Subcutaneous abdominal adipose tissue (tissue), 5 donors: ENCODE results near the gene GTPBP6.
"Not testable (repeated sequence)": the region's sequence is repeated elsewhere in the genome, so short reads cannot be mapped to it uniquely, and the experiment has no call there.

ENCODE experiments used
- H3K27ac ChIP-seq: one replicate; pipeline ENCODE4 v1.7.0; 2013; ENCODE audit warnings: low read depth, mild to moderate bottlenecking, inconsistent platforms, low read length, moderate library complexity
- H3K27me3 ChIP-seq, 5 donors: one replicate each; pipeline ENCODE4 v1.7.0; 2013; ENCODE audit warnings: low read length in 5 of 5, inconsistent platforms in 1 of 5; ENCODE audit not compliant: control insufficient read depth in 5 of 5, insufficient read depth in 4 of 5
- H3K36me3 ChIP-seq, 5 donors: one replicate each; pipeline ENCODE4 v1.7.0; 2013; ENCODE audit warnings: low read length in 5 of 5; ENCODE audit not compliant: control insufficient read depth in 5 of 5, insufficient read depth in 5 of 5
- H3K4me1 ChIP-seq, 5 donors: one replicate each; pipeline ENCODE4 v1.7.0; 2013; ENCODE audit warnings: low read length in 5 of 5, mild to moderate bottlenecking in 3 of 5, moderate library complexity in 1 of 5; ENCODE audit not compliant: control insufficient read depth in 5 of 5, insufficient read depth in 5 of 5
- H3K4me3 ChIP-seq, 5 donors: one replicate each; pipeline ENCODE4 v1.7.0; 2013; ENCODE audit warnings: low read length in 5 of 5, low read depth in 1 of 5
- H3K9ac ChIP-seq, 5 donors: one replicate each; pipeline ENCODE4 v1.7.0; 2013; ENCODE audit warnings: low read length in 5 of 5, mild to moderate bottlenecking in 4 of 5, moderate library complexity in 3 of 5
- H3K9me3 ChIP-seq, 5 donors: one replicate each; pipeline ENCODE4 v1.7.0; 2013; ENCODE audit warnings: low read length in 5 of 5; ENCODE audit not compliant: control insufficient read depth in 5 of 5
- donor health status: healthy.
- donor health status: healthy.
- donor health status: healthy.
- donor health status: healthy.
- donor health status: healthy.

GTPBP6 gene

DNA sequence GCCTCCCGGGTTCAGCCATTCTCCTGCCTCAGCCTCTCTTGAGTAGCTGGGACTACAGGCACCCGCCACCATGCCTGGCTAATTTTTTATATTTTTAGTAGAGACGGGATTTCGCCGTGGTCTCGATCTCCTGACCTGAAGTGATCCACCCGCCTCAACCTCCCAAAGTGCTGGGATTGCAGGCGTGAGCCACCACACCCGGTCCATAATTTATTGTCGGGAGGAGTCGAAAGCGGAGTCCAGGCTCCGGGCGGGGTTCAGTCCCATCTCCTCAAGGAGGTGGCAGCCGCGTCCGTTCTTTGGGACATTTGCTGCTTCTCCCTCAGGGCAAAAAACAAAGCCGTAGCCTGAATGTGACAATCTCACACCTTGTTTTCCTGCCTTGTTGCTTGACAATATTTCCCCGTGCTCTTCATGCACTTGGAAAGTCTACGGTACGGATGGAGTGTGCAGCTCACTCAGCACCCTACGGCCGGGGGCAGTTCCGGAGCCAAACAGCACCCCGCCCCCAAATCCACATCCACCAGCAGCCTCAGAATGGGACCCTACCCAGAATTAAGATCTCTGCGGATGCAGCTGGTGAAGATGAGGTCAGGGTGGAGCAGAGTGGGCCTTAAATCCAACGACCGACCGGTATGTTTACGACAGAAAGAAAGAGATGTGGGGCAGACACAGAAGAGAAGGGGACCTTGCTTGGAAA, 9.6 kb downstream of the GTPBP6 start:
- peaks cover 5 to 83% (median 72%) of the 10 kb centered on the region in 5 donors for H3K36me3 ChIP-seq

DNA sequence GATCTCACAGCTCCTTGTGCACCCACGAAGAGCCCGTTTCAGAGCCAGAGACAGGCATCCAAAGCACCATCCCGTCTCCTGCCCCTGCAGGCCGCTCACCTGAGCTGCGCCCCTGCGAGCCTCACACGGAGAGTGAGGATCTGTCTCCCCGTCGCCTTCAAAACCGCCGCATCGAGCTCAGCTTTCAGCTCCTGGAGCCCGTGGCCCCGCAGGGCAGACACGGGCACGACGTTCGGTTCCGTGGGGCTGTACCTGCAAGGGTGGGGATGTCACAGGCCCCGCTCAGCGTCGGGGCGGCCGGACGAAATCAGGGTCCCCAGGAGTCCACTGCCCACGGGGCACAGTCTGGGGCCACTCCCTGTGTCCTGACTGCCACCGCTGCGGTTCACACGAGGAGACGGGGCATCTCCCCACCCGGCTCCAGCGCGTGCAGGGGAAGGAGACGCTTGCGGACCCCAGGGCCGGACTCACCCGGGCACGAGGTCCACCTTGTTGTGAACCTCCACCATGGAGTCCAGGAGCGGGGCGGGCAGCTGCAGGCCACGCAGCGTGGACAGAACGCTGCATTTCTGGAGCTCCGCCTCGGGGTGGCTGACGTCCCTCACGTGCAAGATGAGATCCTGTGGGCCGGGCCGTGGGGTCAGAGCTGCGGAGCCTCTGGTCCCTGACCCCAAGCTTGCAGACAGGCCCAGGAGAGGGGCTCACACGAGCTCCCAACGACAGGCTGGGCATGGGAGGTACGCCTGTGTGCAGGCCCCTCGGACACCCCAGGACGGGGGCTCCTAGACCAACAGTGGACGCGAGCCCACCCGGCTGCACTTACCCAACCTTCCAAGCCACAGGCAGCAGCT, 11.1 kb downstream of the GTPBP6 start:
- H3K27me3 ChIP-seq, result no peaks in the 10 kb centered on the region
- H3K4me3 ChIP-seq, result no peak overlapping the region
- no peak overlapping the region for H3K27ac ChIP-seq
- H3K9me3 ChIP-seq, result no peaks in the 10 kb centered on the region
- H3K36me3 ChIP-seq, result peaks cover 5 to 79% (median 65%) of the 10 kb centered on the region in 5 donors
- H3K9ac ChIP-seq, result no peak overlapping the region
- H3K4me1 ChIP-seq, result no peaks in the 10 kb centered on the region

More for the DNA sequence above, 9.6 kb downstream of the GTPBP6 start:
- H3K27me3 ChIP-seq, result no peaks in the 10 kb centered on the region
- no peak overlapping the region for H3K27ac ChIP-seq
- H3K4me1 ChIP-seq, result no peaks in the 10 kb centered on the region
- H3K9ac ChIP-seq, result peak overlapping the region in 1 of 5 donors; percentile 20
- no peak overlapping the region for H3K4me3 ChIP-seq
- no peaks in the 10 kb centered on the region for H3K9me3 ChIP-seq

DNA sequence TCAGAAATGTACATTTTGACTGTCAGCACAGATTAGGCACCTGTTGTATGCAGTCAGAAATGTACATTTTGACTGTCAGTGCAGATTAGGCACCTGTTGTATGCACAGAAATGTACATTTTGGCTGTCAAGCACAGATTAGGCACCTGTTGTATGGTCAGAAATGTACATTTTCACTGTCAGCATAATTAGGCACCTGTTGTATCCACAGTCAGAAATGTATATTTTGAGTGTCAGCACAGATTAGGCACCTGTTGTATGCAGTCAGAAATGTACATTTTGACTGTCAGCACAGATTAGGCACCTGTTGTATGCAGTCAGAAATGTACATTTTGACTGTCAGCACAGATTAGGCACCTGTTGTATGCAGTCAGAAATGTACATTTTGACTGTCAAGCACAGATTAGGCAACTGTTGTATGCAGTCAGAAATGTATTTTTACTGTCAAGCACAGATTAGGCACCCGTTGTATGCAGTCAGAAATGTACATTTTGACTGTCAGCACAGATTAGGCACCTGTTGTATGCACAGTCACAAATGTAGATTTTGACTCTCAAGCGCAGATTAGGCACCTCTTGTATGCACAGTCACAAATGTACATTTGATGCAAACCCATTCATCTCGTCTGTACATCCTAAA, 11.9 kb downstream of the GTPBP6 start:
- H3K9ac ChIP-seq, H3K9me3 ChIP-seq, H3K4me1 ChIP-seq, H3K4me3 ChIP-seq, H3K27me3 ChIP-seq, H3K27ac ChIP-seq: not testable (repeated sequence)
- H3K36me3 ChIP-seq, result peaks cover 5 to 77% (median 63%) of the 10 kb centered on the region in 5 donors

DNA sequence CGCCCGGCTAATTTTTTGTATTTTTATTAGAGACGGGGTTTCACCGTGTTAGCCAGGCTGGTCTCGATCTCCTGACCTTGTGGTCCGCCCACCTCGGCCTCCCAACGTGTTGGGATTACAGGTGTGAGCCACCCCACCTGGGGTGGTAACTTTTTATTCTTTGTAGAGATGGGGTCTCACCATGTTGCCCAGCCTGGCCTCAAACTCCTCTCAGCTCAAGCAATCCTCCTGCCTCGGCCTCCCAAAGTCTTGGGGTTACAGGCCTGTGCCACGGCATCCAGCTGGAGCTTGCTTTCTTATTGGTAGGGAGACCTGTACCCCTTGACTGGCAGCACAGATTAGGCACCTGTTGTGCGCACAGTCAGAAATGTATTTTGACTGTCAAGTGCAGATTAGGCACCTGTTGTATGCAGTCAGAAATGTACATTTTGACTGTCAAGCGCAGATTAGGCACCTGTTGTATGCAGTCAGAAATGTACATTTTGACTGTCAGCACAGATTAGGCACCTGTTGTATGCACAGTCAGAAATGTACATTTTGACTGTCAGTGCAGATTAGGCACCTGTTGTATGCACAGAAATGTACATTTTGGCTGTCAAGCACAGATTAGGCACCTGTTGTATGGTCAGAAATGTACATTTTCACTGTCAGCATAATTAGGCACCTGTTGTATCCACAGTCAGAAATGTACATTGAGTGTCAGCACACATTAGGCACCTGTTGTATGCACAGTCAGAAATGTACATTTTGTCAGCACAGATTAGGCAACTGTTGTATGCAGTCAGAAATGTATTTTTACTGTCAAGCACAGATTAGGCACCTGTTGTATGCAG, 12.6 kb downstream of the GTPBP6 start:
- not testable (repeated sequence) for H3K4me1 ChIP-seq, H3K9ac ChIP-seq, H3K27ac ChIP-seq, H3K4me3 ChIP-seq, H3K27me3 ChIP-seq, H3K9me3 ChIP-seq
- peaks cover 5 to 75% (median 60%) of the 10 kb centered on the region in 5 donors for H3K36me3 ChIP-seq

DNA sequence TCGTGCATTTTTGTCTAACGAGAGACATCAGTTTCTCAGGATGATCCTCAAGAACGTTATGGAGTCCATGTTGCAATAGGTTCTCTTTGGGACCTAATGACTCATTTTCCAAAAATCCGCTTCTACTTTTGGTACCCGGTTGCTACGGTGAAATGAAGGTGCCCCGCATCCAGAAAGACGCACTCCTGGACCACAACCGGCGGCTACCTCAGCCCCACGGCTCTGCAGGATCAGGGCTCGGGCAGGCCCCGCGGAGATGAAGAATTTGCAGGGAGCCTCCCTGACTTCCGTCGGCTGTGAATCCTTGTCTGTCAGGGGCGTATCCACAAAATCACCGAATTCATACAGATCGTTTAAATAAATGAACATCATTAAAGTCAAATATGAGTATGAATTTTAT, 15.6 kb downstream of the GTPBP6 start:
- no peak overlapping the region for H3K9ac ChIP-seq
- H3K4me1 ChIP-seq, result no peaks in the 10 kb centered on the region
- peaks cover 5 to 77% (median 59%) of the 10 kb centered on the region in 5 donors for H3K36me3 ChIP-seq
- no peaks in the 10 kb centered on the region for H3K9me3 ChIP-seq
- no peak overlapping the region for H3K27ac ChIP-seq
- H3K27me3 ChIP-seq, result no peaks in the 10 kb centered on the region
- no peak overlapping the region for H3K4me3 ChIP-seq

DNA sequence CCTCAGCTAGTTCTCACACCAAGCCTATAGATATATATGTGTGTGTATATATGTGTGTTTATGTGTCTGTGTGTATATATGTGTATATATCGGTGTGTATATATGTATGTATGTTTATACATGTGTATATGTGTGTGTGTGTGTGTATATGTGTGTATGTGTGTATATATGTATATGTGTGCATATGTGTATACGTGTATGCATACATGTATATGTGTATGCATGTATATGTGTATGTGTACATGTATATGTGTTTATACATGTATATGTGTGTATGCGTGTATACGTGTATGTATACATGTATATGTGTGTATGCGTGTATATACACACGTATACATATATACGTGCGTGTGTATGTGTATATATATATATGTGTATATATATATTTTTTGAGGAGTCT, 18.3 kb downstream of the GTPBP6 start:
- Histone ChIP-seq H3K36me3 (peaks cover 0 to 62% (median 43%) of the 10 kb centered on the region in 5 donors), H3K9me3 (no peaks in the 10 kb centered on the region), H3K27ac (no peak overlapping the region), H3K4me1 (no peaks in the 10 kb centered on the region), H3K4me3 (no peak overlapping the region), H3K27me3 (no peaks in the 10 kb centered on the region), H3K9ac (no peak overlapping the region)

DNA sequence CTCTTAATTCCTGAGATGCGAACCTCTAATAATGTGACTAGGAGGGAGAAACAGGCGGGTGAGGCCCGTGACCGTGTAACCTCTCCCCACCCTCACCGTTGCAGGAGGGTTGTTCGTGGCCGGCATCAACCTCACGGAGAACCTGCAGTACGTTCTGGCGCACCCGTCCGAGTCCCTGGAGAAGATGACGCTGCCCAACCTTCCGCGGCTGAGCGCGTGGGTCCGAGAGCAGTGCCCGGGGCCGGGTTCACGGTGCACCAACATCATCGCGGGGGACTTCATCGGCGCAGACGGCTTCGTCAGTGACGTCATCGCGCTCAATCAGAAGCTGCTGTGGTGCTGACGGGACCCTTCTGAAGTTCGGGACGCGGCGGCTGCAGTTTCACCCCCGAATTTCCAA, 19.6 kb downstream of the GTPBP6 start:
- H3K9ac ChIP-seq, result no peak overlapping the region
- H3K4me3 ChIP-seq, result no peak overlapping the region
- H3K36me3 ChIP-seq, result peaks cover 0 to 54% (median 43%) of the 10 kb centered on the region in 5 donors
- H3K4me1 ChIP-seq, result no peaks in the 10 kb centered on the region
- no peaks in the 10 kb centered on the region for H3K9me3 ChIP-seq
- H3K27me3 ChIP-seq, result no peaks in the 10 kb centered on the region
- no peak overlapping the region for H3K27ac ChIP-seq

DNA sequence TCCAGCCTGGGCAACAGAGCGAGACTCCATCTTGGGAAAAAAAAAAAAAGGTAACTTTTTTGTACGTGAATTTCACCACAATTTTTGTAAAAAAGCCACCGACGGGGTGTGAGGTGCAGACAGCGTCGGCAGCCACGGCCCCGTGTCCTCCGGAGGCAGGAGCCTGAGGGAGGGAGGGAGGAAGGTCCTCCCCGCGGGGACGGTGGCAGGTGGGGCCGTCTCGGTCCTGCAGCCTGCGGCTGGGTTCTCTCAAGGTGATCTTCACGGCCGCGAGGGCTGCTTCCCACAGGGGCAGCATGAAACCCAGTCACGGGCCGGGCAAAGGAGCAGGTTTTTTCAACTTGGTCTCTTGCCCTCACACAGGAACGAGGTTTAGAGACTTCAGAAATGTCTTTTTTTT, 23.5 kb downstream of the GTPBP6 start:
- Histone ChIP-seq H3K27ac (no peak overlapping the region), H3K9ac (no peak overlapping the region), H3K36me3 (peaks cover 0 to 58% (median 47%) of the 10 kb centered on the region in 5 donors), H3K9me3 (peaks cover 0 to 4% (median 0%) of the 10 kb centered on the region in 5 donors), H3K27me3 (no peaks in the 10 kb centered on the region), H3K4me3 (no peak overlapping the region), H3K4me1 (no peaks in the 10 kb centered on the region)

DNA sequence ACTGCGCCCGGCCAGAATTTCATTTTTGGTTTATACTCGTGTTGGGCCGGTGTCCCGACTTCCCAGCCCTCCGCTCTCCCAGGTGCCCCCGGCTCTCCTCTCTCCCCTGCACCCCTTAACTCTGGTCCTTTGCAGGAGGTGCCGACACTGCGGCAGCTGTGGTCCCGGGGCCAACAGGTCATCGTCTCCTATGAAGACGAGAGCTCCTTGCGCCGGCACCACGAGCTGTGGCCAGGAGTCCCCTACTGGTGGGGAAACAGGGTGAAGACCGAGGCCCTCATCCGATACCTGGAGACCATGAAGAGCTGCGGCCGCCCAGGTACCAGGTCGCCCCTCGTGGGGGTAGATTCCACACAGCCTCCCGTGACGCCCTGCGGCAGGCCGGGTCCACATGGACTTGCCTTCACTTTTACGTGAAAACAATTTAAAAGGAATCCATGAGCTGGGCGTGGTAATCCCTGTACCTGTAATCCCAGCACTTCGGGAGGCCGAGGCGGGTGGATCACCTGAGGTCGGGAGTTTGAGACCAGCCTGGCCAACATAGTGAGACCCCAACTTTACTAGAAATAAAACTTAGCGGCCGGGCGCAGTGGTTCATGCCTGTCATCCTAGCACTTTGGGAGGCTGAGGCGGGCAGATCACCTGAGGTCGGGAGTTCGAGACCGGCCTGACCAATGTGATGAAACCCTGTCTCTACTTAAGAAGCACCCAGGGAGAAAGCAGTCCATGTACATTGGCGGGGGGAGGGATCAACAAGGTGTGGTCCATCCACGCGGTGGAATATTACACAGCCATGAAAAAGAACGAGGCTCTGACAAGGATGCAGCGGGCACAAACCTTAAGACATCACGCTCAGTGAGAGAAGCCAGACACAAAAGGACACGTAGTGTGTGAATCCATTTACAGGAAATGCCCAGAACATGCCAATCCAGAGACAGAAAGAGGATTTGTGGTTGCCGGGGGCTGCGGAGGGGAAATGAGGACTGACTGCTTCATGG, 25.4 kb downstream of the GTPBP6 start:
- Histone ChIP-seq H3K27ac (no peak overlapping the region), H3K9me3 (peaks cover 0 to 4% (median 0%) of the 10 kb centered on the region in 5 donors), H3K4me3 (no peak overlapping the region), H3K9ac (no peak overlapping the region), H3K36me3 (peaks cover 0 to 63% (median 50%) of the 10 kb centered on the region in 5 donors), H3K4me1 (no peaks in the 10 kb centered on the region), H3K27me3 (no peaks in the 10 kb centered on the region)
